ENCODE measurements around the gene C16orf54. TPM values are rescaled to one million over a fixed set of nuclear protein-coding genes. Genes with fewer than 3 reads are reported as not detected.

Gene C16orf54
- total and polyA plus RNA-seq, 2 experiments from 2014 or later = 3.2 TPM; not detected in 1

DNA sequence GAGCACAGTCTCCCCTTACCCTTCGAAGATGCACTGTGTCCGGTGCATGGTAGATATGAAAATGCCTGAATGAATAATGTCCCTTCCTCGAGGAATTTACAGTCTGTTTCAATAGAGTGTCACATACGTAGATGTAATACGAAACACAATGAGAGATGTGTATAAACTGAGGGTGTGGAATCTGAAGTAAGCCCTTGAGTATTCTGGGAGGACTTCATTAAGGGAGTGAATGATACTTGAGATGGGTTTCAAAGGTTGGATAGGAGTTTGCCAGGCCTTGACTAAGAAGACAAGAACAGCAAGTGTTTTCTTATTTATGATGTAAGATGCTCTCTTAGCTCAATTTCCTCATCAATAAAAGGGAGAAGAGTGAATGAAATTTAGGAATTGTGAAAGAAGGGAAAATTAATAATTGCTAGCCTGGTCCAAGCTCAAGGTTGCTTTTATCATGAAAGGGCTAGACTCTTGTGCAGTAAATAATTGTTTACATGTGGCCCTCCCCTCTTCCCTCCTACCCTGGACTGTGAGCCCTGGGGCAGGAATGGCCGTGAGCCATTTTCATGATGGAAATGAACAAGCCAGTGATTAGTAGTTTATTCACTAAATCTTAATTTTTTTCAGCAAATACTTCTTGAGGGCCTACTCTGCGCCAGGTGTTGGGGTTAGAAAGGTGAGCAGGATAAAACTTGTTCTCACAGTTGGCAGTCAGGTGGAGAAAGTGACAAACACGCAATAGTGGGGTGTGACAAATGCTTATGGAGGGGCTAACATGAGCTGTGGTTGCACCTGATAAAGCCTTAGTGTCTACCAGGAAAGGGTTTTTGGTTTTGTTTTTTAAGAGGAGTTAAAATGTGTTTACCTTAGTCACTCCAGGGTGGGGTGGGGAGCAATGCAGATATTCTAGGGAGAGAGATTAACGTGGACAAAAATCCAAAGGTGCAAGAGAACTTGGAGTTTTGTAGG, 46.3 kb upstream of the C16orf54 start:
- Mint-ChIP-seq H3K4me3 (peak overlapping the region; percentile 99), H3K4me1 (peaks cover 14% of the 10 kb centered on the region), H3K9me3 (no peaks in the 10 kb centered on the region), H3K27ac (peak overlapping the region; percentile 29), H3K27me3 (ENCODE audit: insufficient read depth, low read depth, poor library complexity) (peaks cover 15% of the 10 kb centered on the region), H3K36me3 (ENCODE audit: low read depth) (peaks cover 33% of the 10 kb centered on the region)
- Histone ChIP-seq H4K20me1 (replicated peaks; ENCODE audit: insufficient read depth) (peaks cover 46% of the 10 kb centered on the region), H3K4me3 (peak overlapping the region; percentile 95), H3F3A (replicated peaks; ENCODE audit: low read depth) (peaks cover 18% of the 10 kb centered on the region; the same call in 1 of the 2 replicates), H3K27me3 (ENCODE audit: insufficient read depth) (no peaks in the 10 kb centered on the region), H2AFZ (no peak overlapping the region), H3K4me2 (peak overlapping the region; percentile 98), H3K36me3 (ENCODE audit: insufficient read depth) (peaks cover 5% of the 10 kb centered on the region; the same call in 1 of the 2 replicates), H3K79me2 (replicated peaks; ENCODE audit: insufficient read depth) (peaks cover 59% of the 10 kb centered on the region), H3K9me2 (ENCODE audit: insufficient read depth) (no peaks in the 10 kb centered on the region), H3K27ac (ENCODE audit: low read depth) (peak overlapping the region; percentile 62; the same call in 1 of the 2 replicates), H3K4me1 (ENCODE audit: insufficient read depth) (peaks cover 7% of the 10 kb centered on the region; the same call in 1 of the 2 replicates)
- ATAC-seq (no peak), DNase-seq (ENCODE audit: low spot score) (no peak)
- TF ChIP-seq NANOG (IDR thresholded peaks at IDR 0.05; ENCODE audit: borderline replicate concordance) (no peak), CREB1 (CRISPR knock-in tag; IDR thresholded peaks at IDR 0.05; ENCODE audit: low read depth) (no peak), STAT1 (IDR thresholded peaks at IDR 0.05; ENCODE audit: unreplicated experiment) (no peak), ZNF331 (CRISPR knock-in tag; IDR thresholded peaks at IDR 0.05; ENCODE audit: low read depth) (no peak), JUNB (IDR thresholded peaks at IDR 0.05; ENCODE audit: unreplicated experiment) (no peak), ZNF114 (CRISPR knock-in tag; IDR thresholded peaks at IDR 0.05) (no peak), EZH2phosphoT487 (IDR thresholded peaks at IDR 0.05; ENCODE audit: unreplicated experiment) (no peak), POLR2AphosphoS5 (IDR thresholded peaks at IDR 0.05; ENCODE audit: low read depth) (no peak), ZNF462 (CRISPR knock-in tag; IDR thresholded peaks at IDR 0.05) (no peak), ETS1 (IDR thresholded peaks at IDR 0.05) (no peak), EZH2 (IDR thresholded peaks at IDR 0.05; ENCODE audit: low read depth, unreplicated experiment) (no peak)
- TF ChIP-seq, protein P1, sequence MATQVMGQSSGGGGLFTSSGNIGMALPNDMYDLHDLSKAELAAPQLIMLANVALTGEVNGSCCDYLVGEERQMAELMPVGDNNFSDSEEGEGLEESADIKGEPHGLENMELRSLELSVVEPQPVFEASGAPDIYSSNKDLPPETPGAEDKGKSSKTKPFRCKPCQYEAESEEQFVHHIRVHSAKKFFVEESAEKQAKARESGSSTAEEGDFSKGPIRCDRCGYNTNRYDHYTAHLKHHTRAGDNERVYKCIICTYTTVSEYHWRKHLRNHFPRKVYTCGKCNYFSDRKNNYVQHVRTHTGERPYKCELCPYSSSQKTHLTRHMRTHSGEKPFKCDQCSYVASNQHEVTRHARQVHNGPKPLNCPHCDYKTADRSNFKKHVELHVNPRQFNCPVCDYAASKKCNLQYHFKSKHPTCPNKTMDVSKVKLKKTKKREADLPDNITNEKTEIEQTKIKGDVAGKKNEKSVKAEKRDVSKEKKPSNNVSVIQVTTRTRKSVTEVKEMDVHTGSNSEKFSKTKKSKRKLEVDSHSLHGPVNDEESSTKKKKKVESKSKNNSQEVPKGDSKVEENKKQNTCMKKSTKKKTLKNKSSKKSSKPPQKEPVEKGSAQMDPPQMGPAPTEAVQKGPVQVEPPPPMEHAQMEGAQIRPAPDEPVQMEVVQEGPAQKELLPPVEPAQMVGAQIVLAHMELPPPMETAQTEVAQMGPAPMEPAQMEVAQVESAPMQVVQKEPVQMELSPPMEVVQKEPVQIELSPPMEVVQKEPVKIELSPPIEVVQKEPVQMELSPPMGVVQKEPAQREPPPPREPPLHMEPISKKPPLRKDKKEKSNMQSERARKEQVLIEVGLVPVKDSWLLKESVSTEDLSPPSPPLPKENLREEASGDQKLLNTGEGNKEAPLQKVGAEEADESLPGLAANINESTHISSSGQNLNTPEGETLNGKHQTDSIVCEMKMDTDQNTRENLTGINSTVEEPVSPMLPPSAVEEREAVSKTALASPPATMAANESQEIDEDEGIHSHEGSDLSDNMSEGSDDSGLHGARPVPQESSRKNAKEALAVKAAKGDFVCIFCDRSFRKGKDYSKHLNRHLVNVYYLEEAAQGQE (IDR thresholded peaks at IDR 0.05; ENCODE audit: unreplicated experiment) = no peak
- TF ChIP-seq, protein P2, sequence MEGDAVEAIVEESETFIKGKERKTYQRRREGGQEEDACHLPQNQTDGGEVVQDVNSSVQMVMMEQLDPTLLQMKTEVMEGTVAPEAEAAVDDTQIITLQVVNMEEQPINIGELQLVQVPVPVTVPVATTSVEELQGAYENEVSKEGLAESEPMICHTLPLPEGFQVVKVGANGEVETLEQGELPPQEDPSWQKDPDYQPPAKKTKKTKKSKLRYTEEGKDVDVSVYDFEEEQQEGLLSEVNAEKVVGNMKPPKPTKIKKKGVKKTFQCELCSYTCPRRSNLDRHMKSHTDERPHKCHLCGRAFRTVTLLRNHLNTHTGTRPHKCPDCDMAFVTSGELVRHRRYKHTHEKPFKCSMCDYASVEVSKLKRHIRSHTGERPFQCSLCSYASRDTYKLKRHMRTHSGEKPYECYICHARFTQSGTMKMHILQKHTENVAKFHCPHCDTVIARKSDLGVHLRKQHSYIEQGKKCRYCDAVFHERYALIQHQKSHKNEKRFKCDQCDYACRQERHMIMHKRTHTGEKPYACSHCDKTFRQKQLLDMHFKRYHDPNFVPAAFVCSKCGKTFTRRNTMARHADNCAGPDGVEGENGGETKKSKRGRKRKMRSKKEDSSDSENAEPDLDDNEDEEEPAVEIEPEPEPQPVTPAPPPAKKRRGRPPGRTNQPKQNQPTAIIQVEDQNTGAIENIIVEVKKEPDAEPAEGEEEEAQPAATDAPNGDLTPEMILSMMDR (conservative IDR thresholded peaks at IDR 0.05; ENCODE audit: low read depth in 2 of 2) = no peak

Measured in GM23338 (cell line).